ENCODE measurements around the gene TYK2.
A peak's percentile ranks its signal among the peaks of the same experiment; 100 is the strongest.
"Not testable (repeated sequence)": the region's sequence is repeated elsewhere in the genome, so short reads cannot be mapped to it uniquely, and the experiment has no call there.

Gene TYK2

GRCh38 chr19:10406191-10406590, 25.8 kb upstream of the TYK2 start:
- no peak for DNase-seq

DNA sequence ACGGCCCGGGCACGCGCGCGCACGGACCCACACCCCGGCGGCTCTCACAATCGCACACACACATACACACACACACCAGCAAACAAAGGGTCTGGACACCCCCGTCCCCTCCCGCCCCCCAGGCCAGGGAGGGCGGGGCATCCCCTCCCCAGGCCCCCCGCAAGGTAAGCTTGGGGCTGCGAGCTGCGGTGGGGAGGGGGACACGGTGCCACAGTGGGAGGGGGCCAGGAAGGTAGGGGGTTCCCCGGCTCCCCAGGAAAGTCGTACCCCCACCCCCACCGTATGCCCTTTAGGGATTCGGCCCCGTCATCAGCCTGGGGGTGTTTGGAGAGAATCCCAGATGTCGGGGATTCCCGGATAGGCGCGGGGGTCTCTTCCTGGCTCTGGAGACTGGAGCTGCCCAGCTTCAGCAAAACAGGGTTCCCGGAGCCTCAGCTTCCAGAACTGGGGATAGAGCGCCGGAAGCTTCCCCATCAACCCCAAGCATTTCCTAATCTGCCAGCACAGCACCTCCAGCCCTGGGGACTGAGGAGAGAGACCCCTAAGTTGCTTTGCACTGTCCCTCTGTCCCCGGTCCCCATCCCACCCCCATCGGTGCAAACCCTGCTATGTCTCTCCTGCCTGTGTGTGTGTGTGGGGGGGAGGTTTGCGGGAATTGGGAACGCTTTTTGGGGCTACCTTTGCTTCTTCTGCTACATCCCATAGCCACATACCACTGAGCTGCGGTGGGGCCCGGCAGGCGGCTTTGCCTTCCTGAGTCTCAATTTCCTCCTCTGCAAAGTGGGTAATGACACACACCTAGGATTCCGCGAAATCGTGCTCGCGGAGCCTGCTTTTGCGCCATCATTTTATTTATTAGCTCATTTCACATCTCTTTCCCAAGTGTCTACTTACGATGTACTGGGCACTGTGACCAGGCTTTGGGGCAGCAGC, 24.8 kb upstream of the TYK2 start:
- DNase-seq: no peak

GRCh38 chr19:10403137-10404021, 23.0 kb upstream of the TYK2 start, which contains the start of gene CDC37:
Gene CDC37, minus strand, starts transcription at chr19:10403542. Its CDS starts 63 bp downstream, at chr19:10403479.
- peak; percentile 93 for DNase-seq

DNA sequence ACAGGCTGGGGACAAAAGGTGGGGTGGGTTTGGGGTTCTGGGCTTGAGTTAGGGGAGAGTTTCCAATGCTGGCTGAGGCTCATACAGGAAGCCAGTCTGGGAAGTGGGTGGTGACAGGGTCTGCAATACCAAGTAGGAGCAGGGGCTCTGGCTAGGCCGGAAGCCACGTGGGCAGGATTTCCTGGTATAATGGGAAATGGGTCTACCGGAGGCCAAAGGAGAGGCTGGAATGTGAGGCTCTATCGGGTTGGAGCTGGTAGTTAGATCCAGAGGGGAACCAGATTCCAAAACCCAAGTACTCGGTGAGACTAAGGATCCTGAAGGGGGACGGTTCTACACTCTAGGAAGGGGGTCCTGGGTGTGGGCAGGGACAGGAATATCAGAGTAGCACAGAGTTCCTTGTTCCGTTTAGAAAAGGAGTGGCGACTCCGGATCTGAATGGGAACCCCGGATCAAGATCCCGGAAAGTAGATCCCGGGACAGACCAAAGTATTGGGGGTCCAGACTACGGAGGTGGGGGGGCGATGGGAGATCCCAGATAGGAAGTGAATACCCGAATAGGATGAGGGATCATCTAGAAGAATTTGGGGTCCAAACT, 22.2 kb upstream of the TYK2 start:
- no peak for DNase-seq

GRCh38 chr19:10399878-10400277, 19.5 kb upstream of the TYK2 start:
- no peak for DNase-seq

GRCh38 chr19:10399340-10399739, 19.0 kb upstream of the TYK2 start:
- not testable (repeated sequence) for DNase-seq

GRCh38 chr19:10398819-10399218, 18.4 kb upstream of the TYK2 start:
- no peak for DNase-seq

GRCh38 chr19:10395917-10396316, 15.5 kb upstream of the TYK2 start:
- DNase-seq: no peak

GRCh38 chr19:10395436-10395835, 15.1 kb upstream of the TYK2 start:
- DNase-seq: no peak

DNA sequence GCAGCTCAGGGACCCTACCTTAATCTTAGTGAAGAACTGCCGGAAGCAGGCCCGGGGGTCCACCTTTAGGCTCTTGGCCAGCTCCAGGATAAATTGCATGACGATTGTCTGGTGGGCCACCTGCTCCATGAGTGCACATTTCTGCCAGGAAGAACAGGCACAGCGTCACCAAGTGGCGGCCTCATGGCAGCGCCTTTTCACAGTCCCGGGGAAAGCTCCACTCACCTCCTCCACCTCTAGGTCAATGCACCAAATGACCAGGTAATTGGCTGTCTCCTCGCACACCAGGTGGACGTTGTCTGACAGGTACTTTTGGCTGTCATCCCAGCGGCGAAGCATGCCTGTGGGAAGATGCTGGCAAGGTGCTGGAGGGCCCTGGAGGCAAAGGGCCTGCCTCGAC, 14.6 kb upstream of the TYK2 start:
- DNase-seq: no peak

- no peak for DNase-seq
Observed at GRCh38 chr19:10393137-10393536, 12.8 kb upstream of the TYK2 start.

DNA sequence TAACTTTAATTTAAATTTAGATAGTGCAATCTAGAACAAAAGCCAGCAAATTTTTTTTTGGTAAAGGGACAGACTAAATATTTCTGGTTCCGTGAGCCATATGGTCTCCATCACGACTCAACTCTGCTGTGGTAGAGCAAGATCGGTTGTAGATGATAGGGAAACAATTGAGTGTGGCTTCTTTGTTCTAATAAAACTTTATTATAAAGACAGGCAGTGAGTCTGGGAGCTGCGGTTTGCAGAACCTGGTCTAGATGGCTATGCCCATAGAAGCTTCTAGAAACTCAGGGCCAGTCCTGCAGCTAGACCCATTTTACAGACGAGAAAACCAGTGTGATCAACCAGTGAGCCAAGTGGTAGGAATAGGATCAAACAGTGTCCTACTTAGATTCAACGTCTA, 11.7 kb upstream of the TYK2 start:
- no peak for DNase-seq

- DNase-seq: peak; percentile 8
Observed at GRCh38 chr19:10390652-10391286, 10.4 kb upstream of the TYK2 start.

DNA sequence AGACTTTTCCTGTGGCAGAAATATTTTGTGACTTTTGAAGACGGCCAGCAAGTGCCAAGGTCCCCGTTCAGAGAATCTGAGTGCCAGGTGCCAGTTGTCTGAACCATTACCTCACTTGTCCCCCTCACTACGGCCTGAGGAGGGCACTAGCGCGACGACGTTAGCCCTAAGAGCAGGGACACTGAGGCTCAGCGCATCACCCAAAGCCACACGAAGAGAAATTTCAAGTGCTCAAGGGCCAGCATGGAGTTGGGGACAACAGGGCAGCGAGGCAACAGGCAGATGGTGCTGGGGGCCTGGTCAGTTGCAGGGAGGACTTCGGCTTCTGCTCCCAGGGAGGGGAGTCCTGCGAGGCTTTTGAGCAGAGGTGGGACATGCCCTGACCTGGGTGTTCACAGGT, 9.5 kb upstream of the TYK2 start:
- no peak for DNase-seq

DNA sequence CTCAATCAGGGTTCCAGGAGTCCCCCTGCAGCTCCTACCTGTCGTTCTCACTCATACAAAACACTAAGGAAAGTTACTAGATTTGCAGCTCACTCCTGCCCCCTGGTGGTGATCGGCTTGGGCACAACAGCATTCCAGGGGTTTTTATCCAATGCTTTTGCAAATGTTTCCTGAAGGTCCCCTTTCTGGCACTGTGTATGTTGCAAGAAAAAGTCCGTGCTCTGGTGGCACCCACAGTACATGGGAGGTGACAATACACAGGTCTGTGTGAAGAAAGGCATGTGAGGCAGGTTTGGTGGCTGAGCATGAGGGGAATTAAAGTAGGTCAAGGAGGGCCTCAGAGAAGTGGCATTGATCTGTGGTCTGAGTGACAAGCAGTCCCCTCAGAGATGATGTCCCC, 8.6 kb upstream of the TYK2 start:
- DNase-seq: peak; percentile 64

- no peak for DNase-seq
Observed at GRCh38 chr19:10384580-10384979, 4.2 kb upstream of the TYK2 start.

DNA sequence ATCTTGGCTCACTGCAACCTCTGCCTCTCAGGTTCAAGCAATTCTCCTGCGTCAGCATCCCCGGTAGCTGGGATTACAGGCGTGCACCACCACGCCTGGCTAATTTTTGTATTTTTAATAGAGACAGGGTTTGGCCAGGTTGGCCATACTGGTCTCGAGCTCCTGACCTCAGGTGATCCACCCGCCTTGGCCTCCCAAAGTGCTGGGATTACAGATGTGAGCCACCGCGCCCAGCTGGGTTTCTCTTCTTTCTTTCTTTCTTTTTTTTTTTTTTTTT, 2.8 kb upstream of the TYK2 start:
- DNase-seq: not testable (repeated sequence)

GRCh38 chr19:10379880-10380312, 476 bp downstream of the TYK2 start:
- no peak for DNase-seq

DNA sequence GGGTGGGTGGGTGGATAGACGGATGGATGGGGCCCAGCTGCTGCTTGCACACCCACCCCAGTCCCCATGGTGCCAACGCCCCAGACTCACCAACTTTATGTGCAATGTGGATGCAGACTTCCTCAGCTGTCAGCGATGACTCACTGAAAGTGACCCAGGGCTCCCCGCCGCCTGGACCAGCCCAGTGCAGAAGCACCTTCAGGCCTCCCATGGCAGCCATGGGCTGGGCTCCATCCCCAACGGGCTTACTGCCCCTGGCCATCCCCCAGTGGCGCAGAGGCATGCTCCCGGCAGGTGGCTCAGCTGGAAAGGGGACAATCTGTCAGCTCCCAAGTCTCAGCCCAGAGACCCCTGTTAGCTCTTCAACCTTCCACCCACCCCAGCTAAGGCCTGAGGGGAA, 2.2 kb downstream of the TYK2 start:
- no peak for DNase-seq

- not testable (repeated sequence) for DNase-seq
Observed at GRCh38 chr19:10377140-10377640, 3.2 kb downstream of the TYK2 start.

GRCh38 chr19:10374931-10375330, 5.4 kb downstream of the TYK2 start:
- no peak for DNase-seq

DNA sequence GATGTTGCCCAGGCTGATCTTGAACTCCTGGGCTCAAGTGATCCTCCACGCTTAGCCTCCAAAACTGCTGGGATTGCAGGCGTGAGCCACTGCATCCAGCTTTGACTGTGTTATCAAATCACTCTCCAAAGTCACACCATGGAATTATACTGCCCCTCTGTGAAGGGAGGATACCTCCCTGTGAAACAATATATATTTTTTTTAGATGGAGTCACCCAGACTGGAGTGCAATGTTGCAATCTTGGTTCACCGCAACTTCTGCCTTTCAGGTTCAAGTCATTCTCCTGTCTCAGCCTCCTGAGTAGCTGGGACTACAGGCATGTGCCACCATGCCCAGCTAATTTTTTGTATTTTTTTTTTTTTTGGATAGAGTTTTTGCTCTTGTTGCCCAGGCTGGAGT, 7.7 kb downstream of the TYK2 start:
- DNase-seq: no peak

Measured in KG1 (cell line).